Gastrocnemius medialis (tissue), 4 donors: Measurements from ENCODE around the gene SERPINE2.

Experiments used
- POLR2A ChIP-seq, 2 donors: fragments of 450-650 bp; IDR thresholded peaks; one replicate each; pipeline ENCODE4 v1.6.1; 2017; ENCODE audit warnings: antibody characterized with exemption in 2 of 2, mild to moderate bottlenecking in 2 of 2, moderate library complexity in 2 of 2
- TF ChIP-seq, protein P1 (sequence below), 5 experiments: fragments of 450-650 bp in 3 of 5; fragments of 200-600 bp in 2 of 5; sonication (generic) in 2 of 5; IDR thresholded peaks in 4 of 5; conservative IDR thresholded peaks in 1 of 5; 1 replicate in 4 of 5; 2 replicates in 1 of 5; pipeline ENCODE4 v1.5.1; 2016 to 2019; ENCODE audit warnings: antibody characterized with exemption in 5 of 5, mild to moderate bottlenecking in 3 of 5, moderate library complexity in 3 of 5

DNA sequence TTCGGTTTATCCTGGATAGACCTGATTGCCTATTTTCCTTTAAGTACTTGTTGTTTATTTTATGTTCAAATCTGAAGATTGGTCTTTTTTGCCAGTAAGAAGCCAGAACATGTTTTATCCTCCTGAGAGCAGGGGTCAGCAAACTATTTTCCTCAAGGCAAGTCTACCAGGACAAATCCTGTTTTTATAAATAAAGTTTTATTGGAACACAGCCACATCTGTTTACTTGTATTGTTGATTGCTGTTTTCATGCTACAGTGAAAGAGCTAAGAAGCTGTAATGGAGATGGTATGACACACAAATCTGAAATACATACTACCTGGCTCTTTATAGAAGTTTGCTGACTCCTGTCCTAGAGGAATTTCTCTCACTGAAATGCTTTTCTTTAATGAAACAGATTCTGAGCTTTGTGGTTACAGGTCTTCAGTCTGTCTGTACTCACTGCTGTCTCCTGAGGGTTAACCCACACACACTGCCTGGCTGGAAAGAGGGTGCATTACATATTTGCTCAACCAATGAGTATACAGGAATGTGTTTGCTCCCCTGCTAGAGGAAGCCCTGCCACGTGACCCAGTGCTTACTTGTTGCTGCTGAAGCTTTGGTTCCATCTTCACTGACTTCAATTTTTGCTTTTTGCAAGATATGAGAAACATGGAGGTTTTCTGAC lies 59.2 kb downstream of the SERPINE2 start:
- TF ChIP-seq, protein P1, sequence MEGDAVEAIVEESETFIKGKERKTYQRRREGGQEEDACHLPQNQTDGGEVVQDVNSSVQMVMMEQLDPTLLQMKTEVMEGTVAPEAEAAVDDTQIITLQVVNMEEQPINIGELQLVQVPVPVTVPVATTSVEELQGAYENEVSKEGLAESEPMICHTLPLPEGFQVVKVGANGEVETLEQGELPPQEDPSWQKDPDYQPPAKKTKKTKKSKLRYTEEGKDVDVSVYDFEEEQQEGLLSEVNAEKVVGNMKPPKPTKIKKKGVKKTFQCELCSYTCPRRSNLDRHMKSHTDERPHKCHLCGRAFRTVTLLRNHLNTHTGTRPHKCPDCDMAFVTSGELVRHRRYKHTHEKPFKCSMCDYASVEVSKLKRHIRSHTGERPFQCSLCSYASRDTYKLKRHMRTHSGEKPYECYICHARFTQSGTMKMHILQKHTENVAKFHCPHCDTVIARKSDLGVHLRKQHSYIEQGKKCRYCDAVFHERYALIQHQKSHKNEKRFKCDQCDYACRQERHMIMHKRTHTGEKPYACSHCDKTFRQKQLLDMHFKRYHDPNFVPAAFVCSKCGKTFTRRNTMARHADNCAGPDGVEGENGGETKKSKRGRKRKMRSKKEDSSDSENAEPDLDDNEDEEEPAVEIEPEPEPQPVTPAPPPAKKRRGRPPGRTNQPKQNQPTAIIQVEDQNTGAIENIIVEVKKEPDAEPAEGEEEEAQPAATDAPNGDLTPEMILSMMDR (IDR thresholded peaks at IDR 0.05 in 4 of 5, conservative IDR thresholded peaks at IDR 0.05 in 1 of 5), result no peak
- no peak for TF ChIP-seq POLR2A (IDR thresholded peaks at IDR 0.05)
